ENCODE measurements around the gene SUSD6.
"Not testable (repeated sequence)": the region's sequence is repeated elsewhere in the genome, so short reads cannot be mapped to it uniquely, and the experiment has no call there.

Gene SUSD6

GRCh38 chr14:69713209-69713781 is 101.9 kb downstream of the SUSD6 start:
- no peak for DNase-seq (ENCODE audit: low spot score)

- no peak for DNase-seq (ENCODE audit: low spot score)
Observed at GRCh38 chr14:69713993-69714679, 102.7 kb downstream of the SUSD6 start.

GRCh38 chr14:69715725-69716477 is 104.5 kb downstream of the SUSD6 start:
- no peak for DNase-seq (ENCODE audit: low spot score)

GRCh38 chr14:69716478-69717187 is 105.2 kb downstream of the SUSD6 start:
- peak; percentile 11 for DNase-seq (ENCODE audit: low spot score)

GRCh38 chr14:69718614-69719013 is 107.2 kb downstream of the SUSD6 start:
- not testable (repeated sequence) for DNase-seq (ENCODE audit: low spot score)

GRCh38 chr14:69719501-69719951 is 108.1 kb downstream of the SUSD6 start:
- DNase-seq (ENCODE audit: low spot score), result no peak

- no peak for DNase-seq (ENCODE audit: low spot score)
Observed at GRCh38 chr14:69720912-69721311, 109.5 kb downstream of the SUSD6 start.

GRCh38 chr14:69726761-69727511 is 115.5 kb downstream of the SUSD6 start:
- DNase-seq (ENCODE audit: low spot score), result peak; percentile 64

GRCh38 chr14:69727860-69728259 is 116.5 kb downstream of the SUSD6 start:
- no peak for DNase-seq (ENCODE audit: low spot score)

- DNase-seq (ENCODE audit: low spot score), result not testable (repeated sequence)
Observed at GRCh38 chr14:69731919-69732598, 120.7 kb downstream of the SUSD6 start.

GRCh38 chr14:69736405-69736804 is 125.0 kb downstream of the SUSD6 start:
- not testable (repeated sequence) for DNase-seq (ENCODE audit: low spot score)

- DNase-seq (ENCODE audit: low spot score), result no peak
Observed at GRCh38 chr14:69741055-69741454, 129.7 kb downstream of the SUSD6 start.

- no peak for DNase-seq (ENCODE audit: low spot score)
Observed at GRCh38 chr14:69749956-69750355, 138.6 kb downstream of the SUSD6 start.

- DNase-seq (ENCODE audit: low spot score), result no peak
Observed at GRCh38 chr14:69750495-69750894, 139.1 kb downstream of the SUSD6 start.

GRCh38 chr14:69752773-69753172 is 141.4 kb downstream of the SUSD6 start:
- no peak for DNase-seq (ENCODE audit: low spot score)

- DNase-seq (ENCODE audit: low spot score), result no peak
Observed at GRCh38 chr14:69753860-69754259, 142.5 kb downstream of the SUSD6 start.

- no peak for DNase-seq (ENCODE audit: low spot score)
Observed at GRCh38 chr14:69754487-69754886, 143.1 kb downstream of the SUSD6 start.

GRCh38 chr14:69755296-69755695 is 143.9 kb downstream of the SUSD6 start:
- no peak for DNase-seq (ENCODE audit: low spot score)

- no peak for DNase-seq (ENCODE audit: low spot score)
Observed at GRCh38 chr14:69755784-69756183, 144.4 kb downstream of the SUSD6 start.

GRCh38 chr14:69756298-69756697 is 144.9 kb downstream of the SUSD6 start:
- no peak for DNase-seq (ENCODE audit: low spot score)

- DNase-seq (ENCODE audit: low spot score), result no peak
Observed at GRCh38 chr14:69760810-69761209, 149.4 kb downstream of the SUSD6 start.

All from RKO (cell line).